Stimulated activated CD8-positive, alpha-beta memory T cell treated with anti-CD3 and anti-CD28 coated beads, Interleukin-4, amount 100 ng/mL, for 48 hours (primary cell): ENCODE results near the gene GBE1.

Experiments used
- DNase-seq: peaks from one replicate; pipeline ENCODE4 v3.0.0-alpha.2; 2020

Gene GBE1

DNA sequence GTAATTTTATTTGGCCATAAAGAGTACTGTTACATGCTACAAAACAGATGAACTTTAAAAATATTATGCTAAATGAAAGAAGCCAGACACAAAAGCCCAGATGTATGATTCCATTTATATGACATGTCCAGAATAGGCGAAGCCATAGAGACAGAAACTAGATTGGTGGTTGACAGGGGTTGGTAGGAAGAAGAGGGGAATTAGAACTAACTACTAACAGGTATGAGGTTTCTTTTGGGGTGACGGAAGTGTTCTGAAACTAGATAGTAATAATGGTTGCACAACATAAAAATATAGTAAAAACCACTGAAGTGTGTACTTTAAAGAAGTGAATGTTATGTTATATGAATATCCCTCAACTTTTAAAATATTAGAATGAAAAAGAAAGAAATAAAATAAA, 66.1 kb downstream of the GBE1 start:
- no peak for DNase-seq

- no peak for DNase-seq
These were observed 66.8 kb downstream of the GBE1 start for GRCh38 chr3:81694662-81695061.

- DNase-seq = no peak
These were observed 68.7 kb downstream of the GBE1 start for GRCh38 chr3:81692766-81693165.

DNA sequence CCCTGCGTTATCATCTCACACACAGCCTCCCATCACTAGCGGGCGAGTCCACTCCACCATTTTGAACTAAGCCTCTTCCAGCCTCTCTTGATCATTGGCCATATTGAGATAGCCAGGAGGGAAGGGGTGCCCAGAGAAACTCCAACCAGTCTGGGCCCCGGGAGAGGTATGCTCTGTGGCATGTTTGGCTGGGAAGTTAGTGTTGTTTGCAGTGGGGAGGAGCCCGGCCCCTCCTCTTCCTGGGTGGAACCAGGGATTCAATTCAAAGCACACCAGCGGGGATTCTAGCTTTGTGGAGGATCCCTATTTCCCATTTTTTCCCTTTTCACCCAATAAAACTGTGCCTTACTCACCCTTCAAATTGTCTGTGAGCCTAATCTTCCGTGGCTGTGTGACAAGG, 71.8 kb downstream of the GBE1 start:
- no peak for DNase-seq

- no peak for DNase-seq
These were observed 76.6 kb downstream of the GBE1 start for GRCh38 chr3:81684751-81685395.

GRCh38 chr3:81676706-81677456, 84.6 kb downstream of the GBE1 start:
- DNase-seq = no peak

GRCh38 chr3:81674690-81675089, 86.8 kb downstream of the GBE1 start:
- DNase-seq = no peak

DNA sequence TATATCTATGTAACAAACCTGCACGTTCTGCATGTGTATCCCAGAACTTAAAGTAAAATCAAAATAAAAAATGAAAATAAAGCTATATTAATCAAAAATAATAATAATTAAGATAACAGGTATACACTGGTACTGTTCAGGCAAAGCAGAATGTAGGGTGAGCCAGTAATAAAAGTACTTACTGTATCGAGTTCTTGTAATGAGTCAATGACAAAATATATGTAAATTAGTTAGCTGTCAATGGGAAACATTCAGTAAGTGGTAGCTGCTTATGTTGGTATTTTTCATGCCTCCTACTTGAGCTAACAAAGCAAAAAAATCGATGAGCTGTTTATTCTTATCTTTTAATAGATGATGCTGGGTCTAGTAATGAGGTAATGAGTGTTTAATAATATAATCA, 93.2 kb downstream of the GBE1 start:
- no peak for DNase-seq

GRCh38 chr3:81666502-81667121, 94.8 kb downstream of the GBE1 start:
- no peak for DNase-seq

GRCh38 chr3:81663114-81663513, 98.3 kb downstream of the GBE1 start:
- DNase-seq = no peak

DNA sequence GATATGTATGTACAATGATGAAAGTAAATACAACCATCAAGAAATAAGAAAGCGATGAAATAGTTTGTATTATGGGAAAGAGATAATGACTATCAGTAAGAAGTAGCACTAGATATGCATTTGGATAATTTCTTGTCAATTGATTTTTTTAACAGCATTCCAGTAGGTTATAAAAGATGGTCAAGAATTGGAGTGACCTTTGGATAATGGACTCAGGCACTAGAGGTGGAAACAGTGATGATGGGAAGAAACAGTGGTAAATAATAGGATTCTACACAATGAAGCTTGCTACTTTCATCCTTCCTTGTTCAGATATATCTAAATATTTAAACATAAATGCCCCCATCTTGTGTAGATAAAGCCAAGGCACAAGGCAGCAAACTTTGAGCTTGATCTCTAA, 101.4 kb downstream of the GBE1 start:
- DNase-seq = no peak

- no peak for DNase-seq
These were observed 103.0 kb downstream of the GBE1 start for GRCh38 chr3:81658322-81658997.

DNA sequence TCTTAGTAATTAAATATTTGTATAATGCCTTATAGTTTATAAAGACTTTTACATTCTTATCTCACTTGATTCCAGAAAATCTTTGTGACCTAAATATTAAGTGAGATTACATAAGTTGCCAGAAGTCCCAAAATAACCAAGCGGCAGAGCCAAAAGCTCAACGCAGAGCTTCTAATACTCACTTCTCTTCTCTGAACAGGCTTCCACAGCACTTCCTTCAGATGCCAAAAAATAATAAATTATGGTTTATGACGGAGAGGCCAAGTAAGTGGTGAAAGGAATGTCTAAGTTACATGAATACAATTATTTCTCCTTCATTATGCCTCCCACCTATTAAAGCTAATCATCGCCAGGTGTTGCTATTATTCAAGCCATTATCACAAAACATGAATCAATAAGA, 110.3 kb downstream of the GBE1 start:
- DNase-seq = no peak

- DNase-seq = no peak
These were observed 111.3 kb downstream of the GBE1 start for GRCh38 chr3:81650187-81650586.

DNA sequence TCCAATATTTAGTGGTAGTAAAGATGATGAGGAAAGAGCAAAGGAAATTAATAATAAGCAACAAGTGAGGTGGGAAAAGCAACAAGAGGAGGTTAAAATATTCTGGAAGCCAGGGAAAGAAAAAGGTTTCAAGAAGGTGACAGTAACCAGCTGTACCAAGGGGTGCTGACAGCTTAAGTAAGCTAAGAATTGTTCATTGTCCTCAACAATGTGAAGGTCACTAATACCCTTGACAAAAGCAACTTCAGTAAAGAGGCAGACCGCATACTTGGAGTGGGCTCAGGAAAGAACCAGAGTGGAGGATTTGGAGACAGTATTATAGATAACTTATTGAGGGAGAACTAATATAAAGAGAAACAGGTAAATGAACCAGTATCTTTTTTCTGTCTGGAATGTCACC, 116.2 kb downstream of the GBE1 start:
- no peak for DNase-seq

DNA sequence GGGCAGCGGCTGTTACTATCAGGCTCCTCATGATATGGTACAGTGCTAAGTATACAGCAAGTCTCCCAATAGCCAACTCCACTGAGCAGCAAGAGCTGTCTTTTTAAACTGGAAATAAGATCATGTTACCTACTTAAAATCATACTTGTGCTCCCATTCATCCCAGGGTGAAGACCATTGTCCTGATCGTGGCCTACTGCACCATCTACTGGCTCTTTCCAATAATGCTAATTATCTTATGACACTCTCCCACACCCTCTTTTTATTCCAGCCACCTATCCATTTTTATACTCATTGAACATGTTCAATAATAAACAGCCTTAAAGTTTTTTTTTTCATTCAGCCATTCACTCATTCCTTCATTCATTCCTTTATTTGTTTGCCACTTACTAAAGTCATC, 117.7 kb downstream of the GBE1 start:
- DNase-seq = no peak

DNA sequence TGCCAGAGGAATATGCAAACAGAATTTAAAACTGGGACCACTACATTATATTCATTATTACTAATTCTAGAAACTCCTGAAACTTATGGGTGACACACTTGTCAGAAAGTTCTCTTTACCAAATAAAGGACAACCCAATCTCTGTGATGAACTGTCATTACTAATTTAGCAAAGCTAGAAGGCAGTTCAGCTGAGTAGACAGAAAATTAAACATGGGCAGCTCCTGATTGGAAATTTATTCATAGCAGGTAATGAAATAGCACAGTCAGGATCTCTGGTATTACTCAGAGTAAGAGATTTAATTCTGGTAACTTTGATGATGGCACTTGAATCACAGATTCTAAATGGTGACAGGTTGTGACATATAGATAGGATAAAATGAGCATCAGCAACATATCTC, 123.0 kb downstream of the GBE1 start:
- no peak for DNase-seq

GRCh38 chr3:81632659-81633058, 128.8 kb downstream of the GBE1 start:
- DNase-seq = no peak

GRCh38 chr3:81624756-81625155, 136.7 kb downstream of the GBE1 start:
- no peak for DNase-seq

DNA sequence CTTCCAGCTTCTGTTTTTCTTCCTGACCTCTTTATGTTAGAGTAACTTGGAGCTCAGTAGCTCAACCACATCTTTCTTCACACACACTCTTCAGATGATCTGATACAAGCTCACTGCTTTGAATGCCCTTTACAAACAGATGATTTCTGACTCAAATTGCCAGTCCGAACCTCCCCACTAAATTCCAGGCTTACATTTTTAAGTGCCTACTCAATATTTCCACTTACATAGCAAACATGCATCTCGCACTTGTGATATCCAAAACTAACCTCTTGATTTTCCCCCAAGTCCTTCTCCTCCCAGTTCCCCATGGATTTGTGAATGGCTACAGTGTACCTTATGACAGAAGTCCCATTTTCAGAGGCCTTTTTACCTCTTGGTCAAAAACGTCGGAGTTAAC, 139.1 kb downstream of the GBE1 start:
- no peak for DNase-seq

DNA sequence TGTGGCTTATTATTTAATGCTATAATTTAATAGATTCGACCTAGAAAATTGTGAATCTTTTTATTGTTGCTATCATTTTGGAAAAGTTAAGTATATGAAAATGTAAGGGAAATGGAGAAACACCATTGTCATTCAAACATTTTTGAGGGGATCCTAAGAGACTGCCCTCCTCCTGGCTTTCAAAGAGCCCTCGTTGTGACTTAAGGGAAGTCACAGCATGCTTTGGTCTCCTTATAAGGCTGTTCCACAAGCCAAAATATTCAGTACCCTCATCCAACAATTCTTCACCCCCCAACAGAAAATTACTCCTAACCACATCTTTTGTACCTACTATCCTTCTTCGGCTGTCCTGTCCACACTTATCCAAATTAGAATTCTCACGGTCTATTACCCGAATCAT, 140.2 kb downstream of the GBE1 start:
- no peak for DNase-seq

DNA sequence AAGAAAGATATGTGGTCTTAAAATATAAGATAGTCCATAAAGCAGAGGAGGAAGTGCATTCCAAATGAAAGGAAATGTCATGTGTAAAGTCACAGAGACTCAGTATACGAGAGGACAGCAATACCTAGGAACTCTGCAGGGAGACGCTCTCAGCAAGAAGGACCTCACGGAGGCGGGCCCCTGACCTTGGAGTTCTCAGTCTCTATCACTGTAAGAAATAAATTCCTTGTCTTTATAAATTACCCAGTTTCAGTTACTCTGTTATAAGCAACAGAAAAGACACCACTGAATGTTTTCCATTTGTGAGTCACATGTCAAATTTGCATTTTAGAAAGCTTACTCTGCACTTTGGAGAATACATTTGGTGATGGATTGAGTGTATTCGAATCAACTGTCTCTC, 140.6 kb downstream of the GBE1 start:
- no peak for DNase-seq

- no peak for DNase-seq
These were observed 148.7 kb downstream of the GBE1 start for GRCh38 chr3:81612768-81613167.

DNA sequence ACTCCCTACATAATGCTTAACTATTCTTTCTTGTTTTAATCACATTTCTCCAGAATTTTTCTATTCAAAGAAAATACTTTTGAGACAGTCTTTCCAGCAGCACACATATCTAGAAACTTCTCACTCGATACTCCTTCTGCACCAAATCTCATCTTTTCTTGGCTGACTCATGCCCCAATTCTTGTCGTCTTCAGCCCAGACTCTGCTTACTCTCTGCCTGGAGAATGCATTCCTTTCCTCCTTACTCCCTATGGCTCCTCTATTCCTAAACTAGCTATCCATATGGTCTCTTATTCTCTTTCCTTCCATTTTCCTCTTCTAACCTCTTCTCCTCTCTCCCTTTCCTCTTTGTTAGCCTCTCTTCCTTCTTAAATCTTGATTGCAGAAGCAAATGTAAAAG, 158.7 kb downstream of the GBE1 start:
- no peak for DNase-seq
